Progenitor cell of endocrine pancreas (in vitro differentiated cells): ENCODE data around the gene TAP2. TPM values are rescaled to one million over a fixed set of nuclear protein-coding genes. Genes with fewer than 3 reads are reported as not detected.
A peak's percentile ranks its signal among the peaks of the same experiment; 100 is the strongest.

Experiments
- DNase-seq: peaks from one replicate; pipeline ENCODE4 v3.0.0; 2021; ENCODE audit warnings: low spot score; ENCODE audit not compliant: unreplicated experiment
- H3K27ac Mint-ChIP-seq: 2 replicates; pipeline ENCODE4 v1.8.0; 2021; ENCODE audit warnings: mild to moderate bottlenecking, moderate library complexity, mixed read lengths
- H3K27me3 Mint-ChIP-seq: 2 replicates; pipeline ENCODE4 v1.8.0; 2021; ENCODE audit warnings: mixed read lengths
- H3K36me3 Mint-ChIP-seq: 2 replicates; pipeline ENCODE4 v1.8.0; 2022; ENCODE audit warnings: mixed read lengths; ENCODE audit not compliant: insufficient read depth
- H3K4me1 Mint-ChIP-seq: 2 replicates; pipeline ENCODE4 v1.8.0; 2021; ENCODE audit warnings: low read depth, mixed read lengths
- H3K4me3 Mint-ChIP-seq: 2 replicates; pipeline ENCODE4 v1.8.0; 2021; ENCODE audit warnings: low read depth, mild to moderate bottlenecking, moderate library complexity, mixed read lengths
- H3K9me3 Mint-ChIP-seq: 2 replicates; pipeline ENCODE4 v1.8.0; 2021; ENCODE audit warnings: low read depth, mixed read lengths
- CTCF ChIP-seq: fragments of 200-600 bp; sonication (generic); IDR thresholded peaks from one replicate; pipeline ENCODE4 v1.5.0; 2021; ENCODE audit warnings: antibody characterized with exemption, mild to moderate bottlenecking; ENCODE audit not compliant: unreplicated experiment
- total RNA-seq: library from RNA; stranded (reverse); gene quantifications from 2 replicates; pipeline ENCODE4 v1.2.1, GENCODE V29; 2021

TAP2 gene
- total RNA-seq, 1 donor from 2014 or later = 5.1 TPM

GRCh38 chr6:32837651-32838113 is 857 bp downstream of the TAP2 start:
- H3K36me3 Mint-ChIP-seq = no peaks in the 10 kb centered on the region
- peaks cover 10% of the 10 kb centered on the region for H3K4me1 Mint-ChIP-seq
- peak overlapping the region; percentile 84 for H3K4me3 Mint-ChIP-seq
- no peak overlapping the region for H3K27ac Mint-ChIP-seq
- no peaks in the 10 kb centered on the region for H3K9me3 Mint-ChIP-seq
- no peak for DNase-seq
- TF ChIP-seq CTCF = no peak
- peaks cover 69% of the 10 kb centered on the region for H3K27me3 Mint-ChIP-seq

- Mint-ChIP-seq H3K4me1 (peaks cover 10% of the 10 kb centered on the region), H3K27ac (no peak overlapping the region), H3K27me3 (peaks cover 64% of the 10 kb centered on the region), H3K4me3 (peak overlapping the region; percentile 84), H3K36me3 (no peaks in the 10 kb centered on the region), H3K9me3 (no peaks in the 10 kb centered on the region)
- no peak for DNase-seq
- TF ChIP-seq CTCF = no peak
Observed at GRCh38 chr6:32836873-32837272, 1.7 kb downstream of the TAP2 start.

GRCh38 chr6:32835167-32835893 is 3.2 kb downstream of the TAP2 start:
- no peak for DNase-seq
- H3K9me3 Mint-ChIP-seq = no peaks in the 10 kb centered on the region
- H3K27me3 Mint-ChIP-seq = peaks cover 58% of the 10 kb centered on the region
- H3K36me3 Mint-ChIP-seq = no peaks in the 10 kb centered on the region
- no peak overlapping the region for H3K27ac Mint-ChIP-seq
- no peak for TF ChIP-seq CTCF
- H3K4me1 Mint-ChIP-seq = peaks cover 10% of the 10 kb centered on the region
- no peak overlapping the region for H3K4me3 Mint-ChIP-seq

GRCh38 chr6:32833664-32834063 is 4.9 kb downstream of the TAP2 start:
- no peak for DNase-seq
- H3K36me3 Mint-ChIP-seq = no peaks in the 10 kb centered on the region

GRCh38 chr6:32832535-32832934 is 6.0 kb downstream of the TAP2 start:
- H3K4me3 Mint-ChIP-seq = no peak overlapping the region
- H3K27ac Mint-ChIP-seq = no peak overlapping the region
- TF ChIP-seq CTCF = no peak
- H3K27me3 Mint-ChIP-seq = peaks cover 58% of the 10 kb centered on the region
- H3K4me1 Mint-ChIP-seq = peaks cover 9% of the 10 kb centered on the region
- H3K9me3 Mint-ChIP-seq = no peaks in the 10 kb centered on the region
- no peak for DNase-seq
- no peaks in the 10 kb centered on the region for H3K36me3 Mint-ChIP-seq

More at GRCh38 chr6:32833664-32834063, 4.9 kb downstream of the TAP2 start:
- Mint-ChIP-seq H3K4me3 (no peak overlapping the region), H3K27ac (no peak overlapping the region), H3K27me3 (peaks cover 57% of the 10 kb centered on the region), H3K4me1 (peaks cover 10% of the 10 kb centered on the region), H3K9me3 (no peaks in the 10 kb centered on the region)
- TF ChIP-seq CTCF = no peak
